GM12878 (cell line): ENCODE data around the gene PEX26. TPM values are rescaled to one million over a fixed set of nuclear protein-coding genes. Genes with fewer than 3 reads are reported as not detected.

ENCODE experiments used
- ATAC-seq: fragments of 200-7000 bp; cut with Tn5 transposase; 3 replicates; pipeline ENCODE4 v1.9.1; 2020; ENCODE audit warnings: mild to moderate bottlenecking, moderate library complexity
- BruUV-seq: library from RNA; stranded (reverse); fragments of 400-500 nt; replicated peaks from 2 replicates; lab custom pipeline; 2021; lab: Mats Ljungman, UMichigan
- CTCF ChIA-PET: fragments of 300-600 bp; sonication (Branson Sonifier 250); formaldehyde crosslinking; extraction: SDS; loops from one replicate; lab custom pipeline; 2021; ENCODE audit warnings: inconsistent platforms; lab: Yijun Ruan, JAX
- POLR2A ChIA-PET: fragments of 350-600 bp; formaldehyde crosslinking; extraction: SDS; loops from one replicate; lab custom pipeline; 2021; ENCODE audit warnings: inconsistent platforms; lab: Charles Lee
- RAD21 ChIA-PET: fragments of 300-600 bp; sonication (Branson Sonifier 250); formaldehyde crosslinking; loops from one replicate; lab custom pipeline; 2023; ENCODE audit warnings: antibody characterized with exemption; ENCODE audit not compliant: unreplicated experiment; lab: Charles Lee
- SMC1A ChIA-PET: fragments of 300-600 bp; sonication (Branson Sonifier 250); formaldehyde crosslinking; loops from one replicate; lab custom pipeline; 2023; ENCODE audit not compliant: unreplicated experiment, uncharacterized antibody; lab: Charles Lee
- DNase-seq: peaks from one replicate; pipeline ENCODE4 v3.0.0-alpha.2; 2011; ENCODE audit warnings: low read depth, low spot score
- FAIRE-seq: peaks from 3 replicates; lab custom pipeline; 2011; peaks lifted over from hg19 to GRCh38; lab: Jason Lieb, UNC
- H2AFZ ChIP-seq: 2 replicates; pipeline ENCODE4 v1.6.0; 2011; ENCODE audit warnings: low read depth, low read length, control low read depth; ENCODE audit not compliant: control insufficient read depth
- H3K27ac ChIP-seq: 2 replicates; pipeline ENCODE4 v1.5.1; 2011; ENCODE audit warnings: control low read depth; ENCODE audit not compliant: control insufficient read depth, insufficient read depth
- H3K27me3 ChIP-seq, 2 experiments: replicated peaks in 1 of 2; 2 replicates each; pipeline versions ENCODE4 v1.6.0 to v1.6.1; 2011; ENCODE audit warnings: low read length in 1 of 2; ENCODE audit not compliant: control insufficient read depth in 2 of 2, insufficient read depth in 2 of 2
- H3K36me3 ChIP-seq, 2 experiments: 2 replicates each; pipeline ENCODE4 v1.5.1; 2011; ENCODE audit warnings: low read length in 1 of 2; ENCODE audit not compliant: control insufficient read depth in 2 of 2, insufficient read depth in 2 of 2
- H3K4me1 ChIP-seq: 2 replicates; pipeline ENCODE4 v1.6.1; 2011; ENCODE audit warnings: mild to moderate bottlenecking, low read length, moderate library complexity, mixed read lengths; ENCODE audit not compliant: control insufficient read depth, insufficient read depth
- H3K4me2 ChIP-seq: 2 replicates; pipeline ENCODE4 v1.6.0; 2011; ENCODE audit warnings: control low read depth; ENCODE audit not compliant: control insufficient read depth, insufficient read depth
- H3K4me3 ChIP-seq: fragments of 200-600 bp; sonication (generic); 2 replicates; pipeline ENCODE4 v1.5.1; 2016
- H3K79me2 ChIP-seq: 2 replicates; pipeline ENCODE4 v1.6.0; 2011; ENCODE audit warnings: low read length; ENCODE audit not compliant: control insufficient read depth, insufficient read depth
- H3K9ac ChIP-seq: 2 replicates; pipeline ENCODE4 v1.8.0; 2011; ENCODE audit warnings: low read length, control low read depth, mixed read lengths; ENCODE audit not compliant: control insufficient read depth, insufficient read depth
- H3K9me3 ChIP-seq: replicated peaks from 3 replicates; pipeline ENCODE4 v1.5.1; 2011; ENCODE audit warnings: mild to moderate bottlenecking, low read length; ENCODE audit not compliant: control insufficient read depth, insufficient read depth
- H4K20me1 ChIP-seq: 2 replicates; pipeline ENCODE4 v1.6.0; 2011; ENCODE audit not compliant: control insufficient read depth, insufficient read depth
- CHD2 ChIP-seq: IDR thresholded peaks from 2 replicates; pipeline ENCODE4 v1.6.1; 2011; ENCODE audit warnings: low read depth, low read length, improper control_type of control experiment, borderline replicate concordance
- HDAC6 ChIP-seq: fragments of 200-600 bp; sonication (generic); IDR thresholded peaks from one replicate; pipeline ENCODE4 v1.8.0; 2017; ENCODE audit warnings: antibody characterized with exemption; ENCODE audit not compliant: unreplicated experiment
- MXI1 ChIP-seq: fragments of 150-350 bp; IDR thresholded peaks from 2 replicates; pipeline ENCODE4 v1.6.1; 2011; ENCODE audit warnings: low read depth, mild to moderate bottlenecking, inconsistent platforms, low read length, improper control_type of control experiment
- POLR2AphosphoS5 ChIP-seq: IDR thresholded peaks from 2 replicates; pipeline ENCODE4 v1.6.1; 2011; ENCODE audit warnings: mild to moderate bottlenecking, low read length, inconsistent platforms
- RBBP5 ChIP-seq: fragments of 200-600 bp; sonication (generic); conservative IDR thresholded peaks from 2 replicates; pipeline ENCODE4 v1.6.1; 2016
- TBL1XR1 ChIP-seq: IDR thresholded peaks from 2 replicates; pipeline ENCODE4 v1.6.1; 2012; ENCODE audit warnings: low read depth, low read length, improper control_type of control experiment
- YY1 ChIP-seq: IDR thresholded peaks from 2 replicates; pipeline ENCODE4 v1.6.1; 2011; ENCODE audit warnings: low read depth, mild to moderate bottlenecking, low read length
- ZNF622 ChIP-seq: fragments of 450-650 bp; IDR thresholded peaks from 2 replicates; pipeline ENCODE4 v1.6.1; 2017; ENCODE audit warnings: mild to moderate bottlenecking, inconsistent platforms
- ZZZ3 ChIP-seq: IDR thresholded peaks from 2 replicates; pipeline ENCODE4 v1.6.1; 2011; ENCODE audit warnings: low read depth; ENCODE audit not compliant: control insufficient read depth, insufficient read length
- WGBS: methylation state at CpG from one replicate; pipeline ENCODE4 v1.1.6; 2016; ENCODE audit warnings: low lambda C conversion rate; ENCODE audit not compliant: insufficient replicate concordance, insufficient coverage; ENCODE audit errors: missing lambda C conversion rate; 5-methylcytosine and 5-hydroxymethylcytosine counted together
- in situ Hi-C: fragments of 300-500 bp; cut with MboI; formaldehyde crosslinking; loops from 9 replicates; pipeline ENCODE4 v1.14.3; 2018; ENCODE audit warnings: mixed read lengths
- intact Hi-C: fragments of 100-400 bp; cut with micrococcal nuclease; formaldehyde crosslinking; loops from one replicate; pipeline ENCODE4 v1.14.2; 2022; ENCODE audit not compliant: unreplicated experiment
- polyA plus RNA-seq, 11 experiments: library from polyadenylated mRNA; depleted of rRNA in 4 of 11; unstranded in 6 of 11; stranded (reverse) in 5 of 11; fragments of >200 nt; fragmentation: Nextera tagmentation in 4 of 11; fragmentation: Illumina TruSeq in 1 of 11; extraction: Ambion mirVana in 4 of 11; extraction: Trizol in 1 of 11; gene quantifications; 1 replicate in 1 of 11; 2 replicates in 10 of 11; pipeline versions ENCODE4 v1.2.1 to v1.2.3, GENCODE V29; 2011 to 2016; ENCODE audit warnings: inconsistent platforms in 2 of 11, missing spikeins in 2 of 11, low read depth in 1 of 11
- total RNA-seq, 4 experiments: library from RNA; depleted of rRNA in 3 of 4; stranded (reverse); fragments of >200 nt in 3 of 4; fragmentation: Illumina TruSeq in 1 of 4; extraction: Trizol in 1 of 4; gene quantifications; 2 replicates each; pipeline versions ENCODE4 v1.2.1 to v1.2.3, GENCODE V29; 2013 to 2021

PEX26 gene
- total and polyA plus RNA-seq, 10 of the 15 experiments (the other 5 are each of a cell fraction or from before 2014, with no cell fraction given): 0.79 to 50.8 (median 22.4) TPM

GRCh38 chr22:18136563-18137320 is 59.0 kb downstream of the PEX26 start:
- ChIA-PET POLR2A (no interaction called here), CTCF (no interaction called here), SMC1A (no interaction called here), RAD21 (no interaction called here)
- in situ Hi-C loops (no loop called here), intact Hi-C loops (no loop called here)
- Histone ChIP-seq H3K27ac (no peak overlapping the region), H3K4me2 (no peak overlapping the region), H3K4me1 (no peaks in the 10 kb centered on the region), H3K4me3 (no peak overlapping the region), H4K20me1 (no peaks in the 10 kb centered on the region), H3K27me3 (no peaks in the 10 kb centered on the region), H3K36me3 (no peaks in the 10 kb centered on the region; a peak in 2 of 4 replicates), H2AFZ (no peak overlapping the region), H3K9ac (no peak overlapping the region), H3K79me2 (no peaks in the 10 kb centered on the region), H3K9me3 (no peaks in the 10 kb centered on the region; the same call in 2 of the 3 replicates)
- DNase-seq (no peak), ATAC-seq (no peak), FAIRE-seq (no peak)
- no peak for TF ChIP-seq RBBP5
- no peak for TF ChIP-seq CHD2
- TF ChIP-seq TBL1XR1: no peak
- no peak for TF ChIP-seq POLR2AphosphoS5
- no peak for TF ChIP-seq HDAC6
- TF ChIP-seq MXI1: no peak
- TF ChIP-seq YY1: no peak
- no peak for TF ChIP-seq ZNF622
- no peak for TF ChIP-seq ZZZ3
- WGBS: 93% methylated on average over 21 of the region's 21 CpGs
- BruUV-seq: no TSS peak
